ENCODE data around the gene KIF22. TPM values are rescaled to one million over a fixed set of nuclear protein-coding genes. Genes with fewer than 3 reads are reported as not detected.

Gene KIF22
- total RNA-seq, 3 donors from 2014 or later: 24.7 to 56.2 (median 53.0) TPM

GRCh38 chr16:29804455-29805231 lies 14.1 kb downstream of the KIF22 start:
- intact Hi-C loops (cut with DNase I, micrococcal nuclease): no loop called here
- Histone ChIP-seq H3K36me3 (ENCODE audit: low read depth) (peaks cover 7% of the 10 kb centered on the region), H3K9me3 (no peaks in the 10 kb centered on the region), H3K4me1 (ENCODE audit: low read depth) (peaks cover 24% of the 10 kb centered on the region), H3K4me3 (peak overlapping the region; percentile 65)
- ATAC-seq (no peak), DNase-seq (peak in 2 of 3 donors; percentile 59 to 69)
- no peak for TF ChIP-seq CTCF (IDR thresholded peaks at IDR 0.05)

- Histone ChIP-seq H3K4me3 (peak overlapping the region; percentile 65), H3K9me3 (no peaks in the 10 kb centered on the region), H3K36me3 (ENCODE audit: low read depth) (no peaks in the 10 kb centered on the region), H3K4me1 (ENCODE audit: low read depth) (peaks cover 33% of the 10 kb centered on the region)
- intact Hi-C loops (cut with DNase I, micrococcal nuclease): no loop called here
- ATAC-seq: peak; percentile 85
- DNase-seq: peak; percentile 98 to 99 (median 99)
- no peak for TF ChIP-seq CTCF (IDR thresholded peaks at IDR 0.05)
These were observed 14.9 kb downstream of the KIF22 start for GRCh38 chr16:29805232-29806098.

- no peaks in the 10 kb centered on the region for H3K9me3 ChIP-seq
- H3K4me3 ChIP-seq: peak within 1 kb of the TSS; percentile 65
- H3K36me3 ChIP-seq (ENCODE audit: low read depth): no peaks in the 10 kb centered on the region
- intact Hi-C loops (cut with DNase I, micrococcal nuclease): no loop called here
- H3K4me1 ChIP-seq (ENCODE audit: low read depth): peaks cover 39% of the 10 kb centered on the region
- DNase-seq: no peak
- peak; percentile 17 for ATAC-seq
- no peak for TF ChIP-seq CTCF (IDR thresholded peaks at IDR 0.05)
These were observed 15.6 kb downstream of the KIF22 start, which contains the start of gene MAZ for GRCh38 chr16:29806099-29806579. TSS of gene MAZ (plus strand) at chr16:29806529. CDS start at chr16:29806702, 173 bp downstream.

GRCh38 chr16:29806641-29807425 lies 16.3 kb downstream of the KIF22 start:
- no peaks in the 10 kb centered on the region for H3K36me3 ChIP-seq (ENCODE audit: low read depth)
- DNase-seq: peak; percentile 69 to 87 (median 81)
- ATAC-seq: no peak
- intact Hi-C loops (cut with DNase I, micrococcal nuclease): no loop called here
- H3K9me3 ChIP-seq: no peaks in the 10 kb centered on the region
- H3K4me3 ChIP-seq: peak overlapping the region; percentile 54
- TF ChIP-seq CTCF (IDR thresholded peaks at IDR 0.05): no peak
- H3K4me1 ChIP-seq (ENCODE audit: low read depth): peaks cover 43% of the 10 kb centered on the region

All from mucosa of descending colon (tissue), 3 donors.